HG02884 (cell line): ENCODE data around the gene SLCO3A1.

ENCODE experiments used
- ATAC-seq: cut with Tn5 transposase; IDR thresholded peaks from one replicate; pipeline ENCODE4 v1.9.1; 2021; ENCODE audit warnings: mild to moderate bottlenecking, moderate library complexity; ENCODE audit not compliant: unreplicated experiment

The SLCO3A1 gene

GRCh38 chr15:91909111-91909510 lies 55.6 kb downstream of the SLCO3A1 start:
- no peak for ATAC-seq

- no peak for ATAC-seq
Observed at GRCh38 chr15:91909574-91909973, 56.1 kb downstream of the SLCO3A1 start.

- ATAC-seq, result no peak
Observed at GRCh38 chr15:91911844-91912243, 58.3 kb downstream of the SLCO3A1 start.

GRCh38 chr15:91912336-91912735 lies 58.8 kb downstream of the SLCO3A1 start:
- ATAC-seq, result no peak

GRCh38 chr15:91913560-91913959 lies 60.1 kb downstream of the SLCO3A1 start:
- ATAC-seq, result no peak

GRCh38 chr15:91915576-91915975 lies 62.1 kb downstream of the SLCO3A1 start:
- ATAC-seq, result no peak

- no peak for ATAC-seq
Observed at GRCh38 chr15:91916051-91916450, 62.5 kb downstream of the SLCO3A1 start.

GRCh38 chr15:91917686-91918360 lies 64.3 kb downstream of the SLCO3A1 start:
- ATAC-seq, result no peak

- no peak for ATAC-seq
Observed at GRCh38 chr15:91919014-91919534, 65.6 kb downstream of the SLCO3A1 start.

GRCh38 chr15:91921188-91921842 lies 67.8 kb downstream of the SLCO3A1 start:
- no peak for ATAC-seq

- no peak for ATAC-seq
Observed at GRCh38 chr15:91921843-91922198, 68.3 kb downstream of the SLCO3A1 start.

- ATAC-seq, result no peak
Observed at GRCh38 chr15:91922646-91923547, 69.4 kb downstream of the SLCO3A1 start.

- ATAC-seq, result no peak
Observed at GRCh38 chr15:91924183-91924582, 70.7 kb downstream of the SLCO3A1 start.

- ATAC-seq, result no peak
Observed at GRCh38 chr15:91924837-91925495, 71.5 kb downstream of the SLCO3A1 start.

- ATAC-seq, result no peak
Observed at GRCh38 chr15:91925794-91926193, 72.3 kb downstream of the SLCO3A1 start.

GRCh38 chr15:91926908-91927270 lies 73.4 kb downstream of the SLCO3A1 start:
- ATAC-seq, result no peak

- ATAC-seq, result no peak
Observed at GRCh38 chr15:91927585-91927984, 74.1 kb downstream of the SLCO3A1 start.

- ATAC-seq, result no peak
Observed at GRCh38 chr15:91928675-91929074, 75.2 kb downstream of the SLCO3A1 start.

GRCh38 chr15:91929509-91929908 lies 76.0 kb downstream of the SLCO3A1 start:
- ATAC-seq, result no peak

GRCh38 chr15:91930092-91930491 lies 76.6 kb downstream of the SLCO3A1 start:
- ATAC-seq, result no peak

GRCh38 chr15:91936182-91936775 lies 82.8 kb downstream of the SLCO3A1 start:
- no peak for ATAC-seq
